Neuronal stem cell (in vitro differentiated cells): ENCODE measurements around the gene SNCB.

Experiments
- DNase-seq: peaks from one replicate; pipeline ENCODE4 v3.0.0-alpha.2; 2013; ENCODE audit warnings: low spot score
- H2AFZ ChIP-seq: one replicate; pipeline ENCODE4 v1.6.1; 2013; ENCODE audit warnings: mild to moderate bottlenecking, low read length, inconsistent platforms
- H2AK5ac ChIP-seq: 2 replicates; pipeline ENCODE4 v1.6.1; 2013; ENCODE audit warnings: low read depth, mild to moderate bottlenecking, inconsistent platforms, low read length, moderate library complexity, mixed read lengths
- H2BK120ac ChIP-seq: 2 replicates; pipeline ENCODE4 v1.6.1; 2013; ENCODE audit warnings: low read depth, mild to moderate bottlenecking, inconsistent platforms, low read length, moderate library complexity, mixed read lengths
- H2BK12ac ChIP-seq: one replicate; pipeline ENCODE4 v1.6.1; 2013; ENCODE audit warnings: low read length, inconsistent platforms
- H2BK15ac ChIP-seq: 2 replicates; pipeline ENCODE4 v1.6.1; 2013; ENCODE audit warnings: mild to moderate bottlenecking, low read length, inconsistent platforms, mixed read lengths
- H2BK5ac ChIP-seq: one replicate; pipeline ENCODE4 v1.6.1; 2013; ENCODE audit warnings: inconsistent platforms, mild to moderate bottlenecking, low read length, moderate library complexity
- H3K14ac ChIP-seq: one replicate; pipeline ENCODE4 v1.6.1; 2013; ENCODE audit warnings: low read length, inconsistent platforms
- H3K18ac ChIP-seq: 2 replicates; pipeline ENCODE4 v1.6.1; 2013; ENCODE audit warnings: low read length, inconsistent platforms
- H3K23ac ChIP-seq: 2 replicates; pipeline ENCODE4 v1.6.1; 2013; ENCODE audit warnings: low read depth, mild to moderate bottlenecking, mixed read lengths, low read length, inconsistent platforms; ENCODE audit not compliant: poor library complexity
- H3K27ac ChIP-seq: replicated peaks from 3 replicates; pipeline ENCODE4 v1.5.1; 2013; ENCODE audit warnings: low read length, inconsistent platforms
- H3K27me3 ChIP-seq, 3 experiments: 2 replicates each; pipeline ENCODE4 v1.6.1; 2013; ENCODE audit warnings: low read length in 3 of 3, mild to moderate bottlenecking in 2 of 3, inconsistent platforms in 1 of 3, low read depth in 1 of 3, mixed read lengths in 1 of 3, moderate library complexity in 1 of 3; ENCODE audit not compliant: control insufficient read depth in 3 of 3, insufficient read depth in 3 of 3
- H3K36me3 ChIP-seq, 2 donors: replicated peaks in 1 of 2; 2 replicates each; pipeline ENCODE4 v1.6.1; 2013; ENCODE audit warnings: low read length in 2 of 2; ENCODE audit not compliant: control insufficient read depth in 2 of 2, insufficient read depth in 2 of 2
- H3K4ac ChIP-seq: 2 replicates; pipeline ENCODE4 v1.6.1; 2013; ENCODE audit warnings: inconsistent platforms, mild to moderate bottlenecking, low read length, moderate library complexity
- H3K4me1 ChIP-seq, 2 donors: 1 replicate in 1 of 2; 2 replicates in 1 of 2; pipeline ENCODE4 v1.6.1; 2013; ENCODE audit warnings: low read length in 2 of 2, low read depth in 1 of 2; ENCODE audit not compliant: control insufficient read depth in 2 of 2, insufficient read depth in 1 of 2
- H3K4me2 ChIP-seq: one replicate; pipeline ENCODE4 v1.6.1; 2013; ENCODE audit warnings: mild to moderate bottlenecking, low read length, inconsistent platforms; ENCODE audit not compliant: insufficient read depth, poor library complexity, severe bottlenecking
- H3K4me3 ChIP-seq, 2 donors: 2 replicates each; pipeline ENCODE4 v1.5.1; 2013; ENCODE audit warnings: low read length in 2 of 2, mild to moderate bottlenecking in 2 of 2, inconsistent platforms in 1 of 2, moderate library complexity in 1 of 2
- H3K79me1 ChIP-seq: one replicate; pipeline ENCODE4 v1.6.1; 2013; ENCODE audit warnings: low read depth, mild to moderate bottlenecking, inconsistent platforms, low read length, moderate library complexity
- H3K9ac ChIP-seq: one replicate; pipeline ENCODE4 v1.6.1; 2013; ENCODE audit warnings: mild to moderate bottlenecking, low read depth, low read length, inconsistent platforms; ENCODE audit not compliant: poor library complexity
- H3K9me3 ChIP-seq, 2 donors: replicated peaks in 1 of 2; 2 replicates each; pipeline versions ENCODE3 to v1.6.1; 2013; ENCODE audit warnings: low read length in 2 of 2, mild to moderate bottlenecking in 2 of 2, inconsistent platforms in 1 of 2, low read depth in 1 of 2, mixed read lengths in 1 of 2, moderate library complexity in 1 of 2; ENCODE audit not compliant: control insufficient read depth in 2 of 2, insufficient read depth in 1 of 2
- H4K8ac ChIP-seq: one replicate; pipeline ENCODE4 v1.6.1; 2013; ENCODE audit warnings: low read depth, mild to moderate bottlenecking, inconsistent platforms, low read length, moderate library complexity
- H4K91ac ChIP-seq: one replicate; pipeline ENCODE4 v1.6.1; 2013; ENCODE audit warnings: low read length, low read depth, mild to moderate bottlenecking, inconsistent platforms; ENCODE audit not compliant: poor library complexity
- WGBS, 2 donors: extraction: QIAGEN DNeasy Blood & Tissue Kit; methylation state at CpG; one replicate each; pipeline ENCODE4 v1.1.7; 2013; ENCODE audit warnings: missing lambda C conversion rate in 2 of 2, mixed read lengths in 1 of 2; ENCODE audit not compliant: insufficient read length in 2 of 2, insufficient replicate concordance in 1 of 2; ENCODE audit errors: extremely low coverage in 2 of 2; 5-methylcytosine and 5-hydroxymethylcytosine counted together

The SNCB gene

GRCh38 chr5:176608937-176609723, 21.2 kb downstream of the SNCB start:
- Histone ChIP-seq H4K8ac (no peak overlapping the region), H2BK120ac (no peak overlapping the region), H3K14ac (no peak overlapping the region), H2BK5ac (no peak overlapping the region), H3K23ac (peak overlapping the region; percentile 95), H3K9me3 (no peaks in the 10 kb centered on the region), H3K4me2 (peak overlapping the region; percentile 91), H3K18ac (peak overlapping the region; percentile 89), H2BK12ac (no peak overlapping the region), H3K4me1 (peaks cover 10 to 19% of the 10 kb centered on the region in 2 donors), H3K4ac (no peak overlapping the region), H3K27ac (no peak overlapping the region), H3K27me3 (peaks cover 0 to 20% (median 13%) of the 10 kb centered on the region in 3 experiments), H3K9ac (peak overlapping the region; percentile 92), H4K91ac (no peak overlapping the region), H2AK5ac (no peak overlapping the region), H3K4me3 (peak overlapping the region; percentile 65 to 80), H3K79me1 (no peaks in the 10 kb centered on the region), H3K36me3 (peaks cover 0 to 21% of the 10 kb centered on the region in 2 donors), H2AFZ (peak overlapping the region; percentile 94), H2BK15ac (no peak overlapping the region)
- WGBS, 2 donors = no CpG with 5 or more reads among the region's 46 CpGs
- DNase-seq = no peak

GRCh38 chr5:176608142-176608705, 22.1 kb downstream of the SNCB start:
- H3K4me2 ChIP-seq = no peak overlapping the region
- H3K9me3 ChIP-seq = no peaks in the 10 kb centered on the region
- no peak overlapping the region for H2AK5ac ChIP-seq
- H3K14ac ChIP-seq = no peak overlapping the region
- no peak for DNase-seq
- H3K27me3 ChIP-seq = peaks cover 0 to 14% (median 13%) of the 10 kb centered on the region in 3 experiments
- no peak overlapping the region for H3K23ac ChIP-seq
- no peak overlapping the region for H2BK12ac ChIP-seq
- no peak overlapping the region for H2BK5ac ChIP-seq
- no peak overlapping the region for H2AFZ ChIP-seq
- H3K79me1 ChIP-seq = peaks cover 3% of the 10 kb centered on the region
- no CpG with 5 or more reads among the region's 4 CpGs for WGBS, 2 donors
- no peak overlapping the region for H3K4ac ChIP-seq
- no peak overlapping the region for H3K18ac ChIP-seq
- no peak overlapping the region for H2BK15ac ChIP-seq
- peaks cover 12 to 13% of the 10 kb centered on the region in 2 donors for H3K4me1 ChIP-seq
- H4K91ac ChIP-seq = no peak overlapping the region
- no peak overlapping the region for H3K9ac ChIP-seq
- no peak overlapping the region for H4K8ac ChIP-seq
- H3K4me3 ChIP-seq = peak overlapping the region; percentile 27 to 65
- H3K36me3 ChIP-seq = peaks cover 0 to 21% of the 10 kb centered on the region in 2 donors
- H3K27ac ChIP-seq = no peak overlapping the region
- H2BK120ac ChIP-seq = no peak overlapping the region

GRCh38 chr5:176606875-176607274, 23.5 kb downstream of the SNCB start:
- H3K4me3 ChIP-seq = no peak overlapping the region
- H2BK5ac ChIP-seq = no peak overlapping the region

GRCh38 chr5:176606032-176606431, 24.3 kb downstream of the SNCB start:
- Histone ChIP-seq H3K18ac (no peak overlapping the region), H3K4me1 (peaks cover 12 to 13% of the 10 kb centered on the region in 2 donors), H2BK5ac (no peak overlapping the region), H3K27me3 (peaks cover 0 to 8% (median 3%) of the 10 kb centered on the region in 3 experiments), H3K79me1 (peaks cover 4% of the 10 kb centered on the region), H3K23ac (no peak overlapping the region), H3K4me3 (no peak overlapping the region), H2AK5ac (no peak overlapping the region), H4K91ac (no peak overlapping the region), H3K36me3 (peaks cover 0 to 22% of the 10 kb centered on the region in 2 donors), H2BK15ac (no peak overlapping the region), H4K8ac (no peak overlapping the region), H3K9me3 (no peaks in the 10 kb centered on the region), H2AFZ (no peak overlapping the region), H3K14ac (no peak overlapping the region), H2BK12ac (no peak overlapping the region), H3K4me2 (no peak overlapping the region), H2BK120ac (no peak overlapping the region), H3K9ac (no peak overlapping the region), H3K27ac (no peak overlapping the region), H3K4ac (no peak overlapping the region)
- WGBS, 2 donors = no CpG with 5 or more reads among the region's 3 CpGs
- DNase-seq = no peak

More at GRCh38 chr5:176606875-176607274, 23.5 kb downstream of the SNCB start:
- H2AK5ac ChIP-seq = no peak overlapping the region
- DNase-seq = no peak
- peaks cover 0 to 9% (median 3%) of the 10 kb centered on the region in 3 experiments for H3K27me3 ChIP-seq
- H3K4me1 ChIP-seq = peaks cover 12 to 13% of the 10 kb centered on the region in 2 donors
- H3K27ac ChIP-seq = no peak overlapping the region
- H3K18ac ChIP-seq = no peak overlapping the region
- no peak overlapping the region for H2BK12ac ChIP-seq
- H2BK120ac ChIP-seq = no peak overlapping the region
- no peak overlapping the region for H3K23ac ChIP-seq
- H4K8ac ChIP-seq = no peak overlapping the region
- WGBS, 2 donors = no CpG with 5 or more reads among the region's 3 CpGs
- H3K4ac ChIP-seq = no peak overlapping the region
- H2AFZ ChIP-seq = no peak overlapping the region
- H3K4me2 ChIP-seq = no peak overlapping the region
- H3K79me1 ChIP-seq = peaks cover 3% of the 10 kb centered on the region
- peaks cover 0 to 21% of the 10 kb centered on the region in 2 donors for H3K36me3 ChIP-seq
- no peak overlapping the region for H3K9ac ChIP-seq
- no peak overlapping the region for H2BK15ac ChIP-seq
- H3K9me3 ChIP-seq = no peaks in the 10 kb centered on the region
- no peak overlapping the region for H4K91ac ChIP-seq
- no peak overlapping the region for H3K14ac ChIP-seq
